Measurements from ENCODE around the gene KLHL21. TPM values are rescaled to one million over a fixed set of nuclear protein-coding genes. Genes with fewer than 3 reads are reported as not detected.
A peak's percentile ranks its signal among the peaks of the same experiment; 100 is the strongest.

KLHL21 gene
- total and polyA plus RNA-seq, 9 of the 15 experiments (the other 6 are each of a cell fraction or from before 2014, with no cell fraction given) = 2.1 to 42.1 (median 17.5) TPM

DNA sequence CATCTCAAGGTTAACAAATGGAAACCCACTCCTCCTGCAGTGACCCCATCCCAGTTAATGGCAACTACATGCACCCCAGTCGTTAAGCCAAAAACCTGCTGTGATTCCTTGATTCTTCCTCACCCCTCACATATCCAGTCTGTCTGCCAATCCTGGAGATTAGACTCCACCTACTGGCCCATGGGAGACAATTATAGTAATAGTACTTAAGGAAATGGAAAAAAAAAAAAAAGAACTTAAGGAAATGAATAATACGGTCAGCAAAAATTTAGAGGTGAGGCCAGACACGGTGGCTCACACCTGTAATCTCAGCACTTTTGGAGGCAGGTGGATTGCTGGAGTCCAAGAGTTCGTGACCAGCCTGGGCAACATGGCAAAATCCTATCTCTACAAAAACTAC, 55.4 kb downstream of the KLHL21 start:
- BruUV-seq (replicated peaks) = no TSS peak
- CTCF ChIA-PET (ENCODE audit: low intra/inter-chr PET ratio) = no interaction called here
- intact Hi-C loops (cut with micrococcal nuclease) (no loop called here), in situ Hi-C loops (cut with MboI) (no loop called here)
- Histone ChIP-seq H3K27me3 (ENCODE audit: control insufficient read depth in 2 of 2, insufficient read depth in 2 of 2, low read length in 2 of 2) (no peaks in the 10 kb centered on the region), H3K4me2 (ENCODE audit: insufficient read depth, low read length) (no peak overlapping the region), H4K20me1 (replicated peaks; ENCODE audit: control insufficient read depth, insufficient read depth, low read length) (0 out of 2 replicates have a peak, but pooled peaks cover 6% of the 10 kb centered on the region), H3K9me1 (ENCODE audit: control insufficient read depth, insufficient read depth, low read length) (no peaks in the 10 kb centered on the region), H3K27ac (ENCODE audit: extremely low read depth, low read depth, low read length) (no peak overlapping the region), H3K4me3 (no peak overlapping the region), H3K79me2 (ENCODE audit: control insufficient read depth, insufficient read depth, low read length) (peaks cover 19% of the 10 kb centered on the region), H3K4me1 (replicated peaks in 1 of 2; ENCODE audit: control insufficient read depth in 2 of 2, insufficient read depth in 2 of 2, low read length in 2 of 2) (no peaks in the 10 kb centered on the region), H3K9ac (ENCODE audit: insufficient read depth in 1 of 2, low read depth in 2 of 2, low read length in 2 of 2) (no peak overlapping the region), H3K36me3 (ENCODE audit: control insufficient read depth, insufficient read depth, low read length) (peaks cover 89% of the 10 kb centered on the region), H2AFZ (ENCODE audit: low read depth, low read length) (no peak overlapping the region), H3K9me3 (replicated peaks; ENCODE audit: control insufficient read depth, insufficient read depth, low read depth, low read length) (no peaks in the 10 kb centered on the region)
- POLR2A ChIA-PET = interaction anchor here (0.6 to 1.3 kb wide), 4 partner anchors 10 to 364 kb away, joined by 3 to 4 read pairs (median 4); no protein-coding TSS in a partner anchor
- FAIRE-seq (no peak), DNase-seq (ENCODE audit: extremely low read depth in 1 of 4, low spot score in 3 of 4) (no peak), ATAC-seq (no peak)
- no peak for TF ChIP-seq SIN3A (IDR thresholded peaks at IDR 0.05; ENCODE audit: borderline replicate concordance in 2 of 2, control insufficient read depth in 1 of 2, low read depth in 2 of 2, low read length in 2 of 2)
- no peak for TF ChIP-seq C11orf30 (IDR thresholded peaks at IDR 0.05; ENCODE audit: low read depth)
- TF ChIP-seq ZNF384 (IDR thresholded peaks at IDR 0.05; ENCODE audit: low read depth, low read length) = peak; percentile 28; the same call in 1 of the 2 replicates
- TF ChIP-seq ZNF707 (CRISPR knock-in tag; conservative IDR thresholded peaks at IDR 0.05) = no peak
- peak; percentile 67 for TF ChIP-seq ZNF316 (IDR thresholded peaks at IDR 0.05)
- TF ChIP-seq SRF (CRISPR knock-in tag; IDR thresholded peaks at IDR 0.05) = no peak
- 92% methylated on average over 4 of the region's 4 CpGs for WGBS (ENCODE audit: insufficient coverage, low coverage, missing lambda C conversion rate)

GRCh38 chr1:6546326-6546725, 56.3 kb downstream of the KLHL21 start:
- Histone ChIP-seq H3K27ac (ENCODE audit: extremely low read depth, low read depth, low read length) (no peak overlapping the region), H3K27me3 (ENCODE audit: control insufficient read depth in 2 of 2, insufficient read depth in 2 of 2, low read length in 2 of 2) (no peaks in the 10 kb centered on the region), H3K9ac (ENCODE audit: insufficient read depth in 1 of 2, low read depth in 2 of 2, low read length in 2 of 2) (no peak overlapping the region), H3K4me2 (ENCODE audit: insufficient read depth, low read length) (no peak overlapping the region), H3K79me2 (ENCODE audit: control insufficient read depth, insufficient read depth, low read length) (peaks cover 14% of the 10 kb centered on the region), H3K9me1 (ENCODE audit: control insufficient read depth, insufficient read depth, low read length) (no peaks in the 10 kb centered on the region), H3K4me1 (replicated peaks in 1 of 2; ENCODE audit: control insufficient read depth in 2 of 2, insufficient read depth in 2 of 2, low read length in 2 of 2) (no peaks in the 10 kb centered on the region), H3K36me3 (ENCODE audit: control insufficient read depth, insufficient read depth, low read length) (peaks cover 94% of the 10 kb centered on the region), H2AFZ (ENCODE audit: low read depth, low read length) (no peak overlapping the region), H3K9me3 (replicated peaks; ENCODE audit: control insufficient read depth, insufficient read depth, low read depth, low read length) (no peaks in the 10 kb centered on the region), H4K20me1 (replicated peaks; ENCODE audit: control insufficient read depth, insufficient read depth, low read length) (0 out of 2 replicates have a peak, but pooled peaks cover 6% of the 10 kb centered on the region), H3K4me3 (no peak overlapping the region)
- no TSS peak for BruUV-seq (replicated peaks)
- intact Hi-C loops (cut with micrococcal nuclease) (no loop called here), in situ Hi-C loops (cut with MboI) (no loop called here)
- ChIA-PET POLR2A (interaction anchor here (0.6 to 0.7 kb wide), 2 partner anchors 26 to 153 kb away, joined by 3 read pairs; no protein-coding TSS in a partner anchor), CTCF (ENCODE audit: low intra/inter-chr PET ratio) (no interaction called here)
- TF ChIP-seq MTA2 (IDR thresholded peaks at IDR 0.05; ENCODE audit: low read depth) (no peak), HEY1 (CRISPR knock-in tag; IDR thresholded peaks at IDR 0.05; ENCODE audit: borderline replicate concordance) (no peak), CBX1 (IDR thresholded peaks at IDR 0.05; ENCODE audit: low read depth) (no peak), ZBTB1 (CRISPR knock-in tag; IDR thresholded peaks at IDR 0.05; ENCODE audit: borderline replicate concordance, low read depth) (no peak), ETS2 (tag; IDR thresholded peaks at IDR 0.05; ENCODE audit: borderline replicate concordance, poor library complexity, severe bottlenecking) (no peak)
- ATAC-seq = no peak; the same call in 1 of the 3 replicates
- DNase-seq (ENCODE audit: extremely low read depth in 1 of 4, low spot score in 3 of 4) = no peak
- WGBS (ENCODE audit: insufficient coverage, low coverage, missing lambda C conversion rate) = 90% methylated on average over 5 of the region's 5 CpGs
- no peak for FAIRE-seq
